ENCODE data around the gene LRRN2. TPM values are rescaled to one million over a fixed set of nuclear protein-coding genes. Genes with fewer than 3 reads are reported as not detected.

LRRN2 gene
- total RNA-seq, 2 donors from 2014 or later, result 11.4 to 16.2 TPM

DNA sequence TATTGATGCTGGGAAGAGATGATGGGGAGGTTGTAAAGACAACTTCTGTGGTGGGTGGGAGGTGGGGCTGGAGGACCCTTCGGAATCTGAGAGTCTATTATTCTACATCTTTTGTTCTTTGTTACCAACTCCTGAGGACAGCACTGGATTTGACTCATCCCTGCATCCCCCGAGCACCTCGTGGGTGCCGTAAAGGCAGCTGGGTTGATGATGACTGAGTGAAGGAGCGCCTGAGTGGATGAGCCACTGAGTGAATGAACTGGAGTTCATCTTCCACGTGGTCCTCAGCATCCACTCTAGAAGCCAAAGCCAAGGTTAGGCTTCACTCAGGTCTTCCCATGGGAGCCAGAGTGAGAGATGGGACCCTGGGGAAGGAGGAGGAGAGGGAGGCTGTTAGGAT is 77.6 kb downstream of the LRRN2 start:
- Mint-ChIP-seq H3K36me3 (ENCODE audit: low read depth) (no peaks in the 10 kb centered on the region), H3K27me3 (ENCODE audit: insufficient read depth) (no peaks in the 10 kb centered on the region), H3K4me1 (peaks cover 7% of the 10 kb centered on the region), H3K9me3 (no peaks in the 10 kb centered on the region), H3K4me3 (no peak overlapping the region), H3K27ac (no peak overlapping the region)
- no peaks in the 10 kb centered on the region for H3K4me1 ChIP-seq (ENCODE audit: control insufficient read depth, insufficient read depth, low read length)
- no peaks in the 10 kb centered on the region for H3K9me3 ChIP-seq (ENCODE audit: control insufficient read depth, low read length)
- TF ChIP-seq, protein P1, sequence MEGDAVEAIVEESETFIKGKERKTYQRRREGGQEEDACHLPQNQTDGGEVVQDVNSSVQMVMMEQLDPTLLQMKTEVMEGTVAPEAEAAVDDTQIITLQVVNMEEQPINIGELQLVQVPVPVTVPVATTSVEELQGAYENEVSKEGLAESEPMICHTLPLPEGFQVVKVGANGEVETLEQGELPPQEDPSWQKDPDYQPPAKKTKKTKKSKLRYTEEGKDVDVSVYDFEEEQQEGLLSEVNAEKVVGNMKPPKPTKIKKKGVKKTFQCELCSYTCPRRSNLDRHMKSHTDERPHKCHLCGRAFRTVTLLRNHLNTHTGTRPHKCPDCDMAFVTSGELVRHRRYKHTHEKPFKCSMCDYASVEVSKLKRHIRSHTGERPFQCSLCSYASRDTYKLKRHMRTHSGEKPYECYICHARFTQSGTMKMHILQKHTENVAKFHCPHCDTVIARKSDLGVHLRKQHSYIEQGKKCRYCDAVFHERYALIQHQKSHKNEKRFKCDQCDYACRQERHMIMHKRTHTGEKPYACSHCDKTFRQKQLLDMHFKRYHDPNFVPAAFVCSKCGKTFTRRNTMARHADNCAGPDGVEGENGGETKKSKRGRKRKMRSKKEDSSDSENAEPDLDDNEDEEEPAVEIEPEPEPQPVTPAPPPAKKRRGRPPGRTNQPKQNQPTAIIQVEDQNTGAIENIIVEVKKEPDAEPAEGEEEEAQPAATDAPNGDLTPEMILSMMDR (conservative IDR thresholded peaks at IDR 0.05), result no peak
- 89 to 90% methylated on average over 6 of the region's 6 CpGs for WGBS, 2 experiments (ENCODE audit: insufficient coverage in 1 of 2, insufficient read length in 1 of 2)
- H3K36me3 ChIP-seq (ENCODE audit: control insufficient read depth, insufficient read depth, low read length), result no peaks in the 10 kb centered on the region
- DNase-seq, result no peak
- no peak overlapping the region for H3K4me3 ChIP-seq (ENCODE audit: low read length)
- H3K9ac ChIP-seq (ENCODE audit: extremely low read depth, low read length, poor library complexity, severe bottlenecking), result no peak overlapping the region
- H3K27ac ChIP-seq (ENCODE audit: low read depth, low read length), result no peak overlapping the region
- no peaks in the 10 kb centered on the region for H3K27me3 ChIP-seq (ENCODE audit: control insufficient read depth, insufficient read depth, low read length, poor library complexity, severe bottlenecking)

DNA sequence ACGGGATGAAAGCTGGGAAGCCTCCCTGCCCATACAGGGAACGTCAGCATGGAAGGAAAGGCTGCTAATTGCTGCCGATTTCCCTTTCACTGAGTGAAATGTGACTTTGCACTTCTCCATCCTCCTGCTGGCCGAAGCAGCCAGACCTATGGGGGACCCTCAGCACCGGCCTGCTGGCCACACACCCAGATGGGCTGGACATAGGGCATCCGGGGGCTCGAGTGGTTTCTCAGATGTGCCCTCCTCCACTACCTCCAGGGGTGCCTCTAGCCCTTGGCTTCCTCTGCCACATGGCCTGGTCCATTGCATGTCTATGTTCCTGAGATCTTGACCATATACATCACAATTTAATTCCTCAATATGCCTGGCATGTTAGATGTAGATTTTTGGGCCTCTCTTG is 79.7 kb downstream of the LRRN2 start:
- Mint-ChIP-seq H3K4me1 (peaks cover 2% of the 10 kb centered on the region), H3K27me3 (ENCODE audit: insufficient read depth) (no peaks in the 10 kb centered on the region), H3K27ac (no peak overlapping the region), H3K9me3 (no peaks in the 10 kb centered on the region), H3K4me3 (no peak overlapping the region), H3K36me3 (ENCODE audit: low read depth) (no peaks in the 10 kb centered on the region)
- TF ChIP-seq, protein P1 (conservative IDR thresholded peaks at IDR 0.05), result no peak
- no peaks in the 10 kb centered on the region for H3K9me3 ChIP-seq (ENCODE audit: control insufficient read depth, low read length)
- no peak overlapping the region for H3K9ac ChIP-seq (ENCODE audit: extremely low read depth, low read length, poor library complexity, severe bottlenecking)
- no peak for DNase-seq
- H3K36me3 ChIP-seq (ENCODE audit: control insufficient read depth, insufficient read depth, low read length), result no peaks in the 10 kb centered on the region
- H3K27ac ChIP-seq (ENCODE audit: low read depth, low read length), result no peak overlapping the region
- WGBS, 2 experiments (ENCODE audit: insufficient coverage in 1 of 2, insufficient read length in 1 of 2), result 89 to 92% methylated on average over 7 of the region's 7 CpGs
- H3K4me1 ChIP-seq (ENCODE audit: control insufficient read depth, insufficient read depth, low read length), result no peaks in the 10 kb centered on the region
- no peak overlapping the region for H3K4me3 ChIP-seq (ENCODE audit: low read length)
- no peaks in the 10 kb centered on the region for H3K27me3 ChIP-seq (ENCODE audit: control insufficient read depth, insufficient read depth, low read length, poor library complexity, severe bottlenecking)

DNA sequence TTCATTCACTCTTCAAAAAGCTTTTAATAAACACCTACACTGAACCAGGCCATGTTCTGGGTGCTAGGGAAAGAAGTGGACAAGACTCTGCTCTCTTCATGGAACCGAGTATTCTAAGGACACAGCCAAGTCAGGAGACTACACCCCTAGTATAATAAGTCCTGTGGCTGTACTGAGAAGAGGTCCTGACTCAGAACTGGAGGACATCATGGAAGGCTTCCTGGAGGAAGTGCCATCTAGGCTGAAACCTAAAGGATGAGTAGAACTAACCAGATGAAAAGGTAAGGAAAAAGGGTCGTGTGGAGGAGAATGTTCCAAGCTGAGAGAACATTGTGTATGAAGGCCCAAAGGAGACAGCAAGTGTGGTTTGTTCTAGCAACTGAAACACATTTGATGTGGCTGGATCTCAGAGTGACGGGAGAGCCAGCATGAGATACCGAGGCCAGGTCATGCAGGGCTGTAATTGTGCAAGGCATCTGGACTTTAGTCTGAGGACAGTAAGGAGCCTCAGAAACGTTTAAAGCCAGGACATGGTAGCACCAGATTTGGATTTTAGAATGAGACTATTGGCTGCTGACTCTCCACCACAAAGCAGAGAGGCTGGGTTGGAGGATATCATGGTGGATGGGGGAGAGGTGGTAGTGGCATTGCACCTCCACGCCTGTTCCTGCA is 82.5 kb downstream of the LRRN2 start:
- Mint-ChIP-seq H3K9me3 (no peaks in the 10 kb centered on the region), H3K36me3 (ENCODE audit: low read depth) (no peaks in the 10 kb centered on the region), H3K27me3 (ENCODE audit: insufficient read depth) (no peaks in the 10 kb centered on the region), H3K27ac (no peak overlapping the region), H3K4me3 (no peak overlapping the region), H3K4me1 (no peaks in the 10 kb centered on the region)
- no peak for DNase-seq
- TF ChIP-seq, protein P1 (conservative IDR thresholded peaks at IDR 0.05), result no peak
- Histone ChIP-seq H3K4me1 (ENCODE audit: control insufficient read depth, insufficient read depth, low read length) (no peaks in the 10 kb centered on the region), H3K4me3 (ENCODE audit: low read length) (no peak overlapping the region), H3K27me3 (ENCODE audit: control insufficient read depth, insufficient read depth, low read length, poor library complexity, severe bottlenecking) (no peaks in the 10 kb centered on the region), H3K9me3 (ENCODE audit: control insufficient read depth, low read length) (no peaks in the 10 kb centered on the region), H3K27ac (ENCODE audit: low read depth, low read length) (no peak overlapping the region), H3K9ac (ENCODE audit: extremely low read depth, low read length, poor library complexity, severe bottlenecking) (no peak overlapping the region), H3K36me3 (ENCODE audit: control insufficient read depth, insufficient read depth, low read length) (no peaks in the 10 kb centered on the region)
- WGBS, 2 experiments (ENCODE audit: insufficient coverage in 1 of 2, insufficient read length in 1 of 2), result 86 to 97% methylated on average over 4 to 6 of the region's 6 CpGs
